ENCODE measurements around the gene BORCS8.
A peak's percentile ranks its signal among the peaks of the same experiment; 100 is the strongest.

DNA sequence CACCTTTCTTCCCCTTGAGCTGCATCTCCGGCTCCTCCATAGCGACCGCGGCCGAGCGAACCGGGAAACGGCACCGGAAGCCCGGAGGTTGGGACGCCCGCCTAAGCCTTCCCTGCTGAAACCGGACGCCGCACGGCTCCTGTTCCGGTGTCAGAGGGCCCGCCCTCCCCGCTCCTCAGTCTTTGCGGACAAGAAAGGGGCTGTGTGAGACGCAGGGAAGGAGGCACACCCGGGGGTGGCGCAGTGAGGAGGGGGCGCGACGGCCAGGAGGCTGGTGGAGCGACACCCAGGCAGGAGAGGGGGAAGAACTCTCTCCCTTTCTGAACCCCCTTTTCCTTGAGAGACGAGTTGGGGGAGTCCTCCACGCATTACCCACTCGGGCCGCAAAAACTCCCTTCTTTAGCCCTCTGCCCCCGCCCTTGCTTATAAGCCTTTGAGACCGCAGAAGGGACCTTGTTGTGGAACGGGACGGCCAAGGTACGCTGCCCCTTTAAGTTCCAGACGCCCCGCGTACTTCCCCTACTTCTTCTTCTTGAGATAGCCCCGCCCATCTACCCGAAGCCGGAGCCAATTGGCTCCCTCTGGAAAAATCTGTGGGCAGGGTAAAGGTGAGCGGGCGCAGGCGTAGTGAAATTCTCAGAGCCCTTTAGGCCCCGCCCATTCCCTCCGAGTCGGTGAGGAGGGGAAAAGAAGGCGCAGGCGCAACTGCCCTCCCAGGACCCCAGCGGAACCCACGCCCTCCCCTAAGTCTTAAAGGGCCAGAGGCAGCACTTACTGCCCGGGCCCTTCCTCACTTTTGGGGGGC is at the start of gene BORCS8, which contains the start of gene RFXANK:
- TF ChIP-seq, protein P1, sequence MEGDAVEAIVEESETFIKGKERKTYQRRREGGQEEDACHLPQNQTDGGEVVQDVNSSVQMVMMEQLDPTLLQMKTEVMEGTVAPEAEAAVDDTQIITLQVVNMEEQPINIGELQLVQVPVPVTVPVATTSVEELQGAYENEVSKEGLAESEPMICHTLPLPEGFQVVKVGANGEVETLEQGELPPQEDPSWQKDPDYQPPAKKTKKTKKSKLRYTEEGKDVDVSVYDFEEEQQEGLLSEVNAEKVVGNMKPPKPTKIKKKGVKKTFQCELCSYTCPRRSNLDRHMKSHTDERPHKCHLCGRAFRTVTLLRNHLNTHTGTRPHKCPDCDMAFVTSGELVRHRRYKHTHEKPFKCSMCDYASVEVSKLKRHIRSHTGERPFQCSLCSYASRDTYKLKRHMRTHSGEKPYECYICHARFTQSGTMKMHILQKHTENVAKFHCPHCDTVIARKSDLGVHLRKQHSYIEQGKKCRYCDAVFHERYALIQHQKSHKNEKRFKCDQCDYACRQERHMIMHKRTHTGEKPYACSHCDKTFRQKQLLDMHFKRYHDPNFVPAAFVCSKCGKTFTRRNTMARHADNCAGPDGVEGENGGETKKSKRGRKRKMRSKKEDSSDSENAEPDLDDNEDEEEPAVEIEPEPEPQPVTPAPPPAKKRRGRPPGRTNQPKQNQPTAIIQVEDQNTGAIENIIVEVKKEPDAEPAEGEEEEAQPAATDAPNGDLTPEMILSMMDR (IDR thresholded peaks at IDR 0.05; ENCODE audit: insufficient read depth, low read length), result no peak
- TF ChIP-seq POLR2AphosphoS5 (IDR thresholded peaks at IDR 0.05; ENCODE audit: low read depth), result peak; percentile 65; the same call in 1 of the 2 replicates

Measured in HL-60 (cell line).